EH (cell line): Measurements from ENCODE around the gene ZNF891.
A peak's percentile ranks its signal among the peaks of the same experiment; 100 is the strongest.

ENCODE experiments used
- DNase-seq: peaks from one replicate; pipeline ENCODE4 v3.0.0-alpha.2; 2015; ENCODE audit warnings: low read depth

The ZNF891 gene

GRCh38 chr12:133130038-133130807 lies at the start of gene ZNF891, which contains the start of gene ZNF10:
Gene ZNF891, minus strand, starts transcription at chr12:133130274. Its CDS starts 8,356 bp downstream, at chr12:133121918.
Gene ZNF10, plus strand, starts transcription at chr12:133130627. Its CDS starts 13,866 bp downstream, at chr12:133144493.
- peak; percentile 94 for DNase-seq

- DNase-seq, result no peak
Observed at GRCh38 chr12:133174901-133175300, 44.8 kb upstream of the ZNF891 start.

GRCh38 chr12:133172491-133172890 lies 42.4 kb upstream of the ZNF891 start:
- no peak for DNase-seq

- no peak for DNase-seq
Observed at GRCh38 chr12:133165776-133166175, 35.7 kb upstream of the ZNF891 start.

- DNase-seq, result no peak
Observed at GRCh38 chr12:133156125-133156690, 26.1 kb upstream of the ZNF891 start.

- no peak for DNase-seq
Observed at GRCh38 chr12:133145981-133146380, 15.9 kb upstream of the ZNF891 start.

GRCh38 chr12:133135747-133136146 lies 5.7 kb upstream of the ZNF891 start:
- DNase-seq, result no peak

- DNase-seq, result no peak
Observed at GRCh38 chr12:133130808-133131128, 694 bp upstream of the ZNF891 start.

- DNase-seq, result peak; percentile 43
Observed at GRCh38 chr12:133129368-133130037, 571 bp downstream of the ZNF891 start.

GRCh38 chr12:133124674-133125073 lies 5.4 kb downstream of the ZNF891 start:
- no peak for DNase-seq

GRCh38 chr12:133120385-133121191 lies 9.5 kb downstream of the ZNF891 start:
- no peak for DNase-seq

- no peak for DNase-seq
Observed at GRCh38 chr12:133108150-133108549, 21.9 kb downstream of the ZNF891 start.

GRCh38 chr12:133107121-133107520 lies 23.0 kb downstream of the ZNF891 start:
- no peak for DNase-seq

- peak; percentile 14 for DNase-seq
Observed at GRCh38 chr12:133106253-133106652, 23.8 kb downstream of the ZNF891 start.

- DNase-seq, result no peak
Observed at GRCh38 chr12:133105620-133106019, 24.5 kb downstream of the ZNF891 start.

GRCh38 chr12:133083345-133083744 lies 46.7 kb downstream of the ZNF891 start:
- DNase-seq, result no peak

GRCh38 chr12:133081159-133081780 lies 48.8 kb downstream of the ZNF891 start:
- DNase-seq, result no peak

GRCh38 chr12:133080368-133081158 lies 49.5 kb downstream of the ZNF891 start, which contains the start of gene ZNF140:
Gene ZNF140, plus strand, starts transcription at chr12:133080923. Its CDS starts 398 bp downstream, at chr12:133081321.
- DNase-seq, result peak; percentile 95

- DNase-seq, result peak; percentile 99
Observed at GRCh38 chr12:133080026-133080367, 50.1 kb downstream of the ZNF891 start.

GRCh38 chr12:133073836-133074235 lies 56.2 kb downstream of the ZNF891 start:
- DNase-seq, result no peak

GRCh38 chr12:133063556-133063955 lies 66.5 kb downstream of the ZNF891 start:
- DNase-seq, result no peak
